ENCODE data around the gene COL11A2. TPM values are rescaled to one million over a fixed set of nuclear protein-coding genes. Genes with fewer than 3 reads are reported as not detected.
A peak's percentile ranks its signal among the peaks of the same experiment; 100 is the strongest.

Gene COL11A2
- total and polyA plus RNA-seq, 5 donors from 2014 or later: 0.34 to 0.89 (median 0.43) TPM; not detected in 2

GRCh38 chr6:33123732-33124524, 68.3 kb downstream of the COL11A2 start:
- no peaks in the 10 kb centered on the region for H3K4me1 ChIP-seq (ENCODE audit: control insufficient read depth, insufficient read depth, low read length, poor library complexity, severe bottlenecking)
- no peak overlapping the region for H3K27ac ChIP-seq (ENCODE audit: insufficient read depth, low read length, poor library complexity, severe bottlenecking)
- no peaks in the 10 kb centered on the region for H3K36me3 ChIP-seq (ENCODE audit: control insufficient read depth, insufficient read depth, low read length)
- no peak overlapping the region for H3K4me3 Mint-ChIP-seq
- H3K27ac Mint-ChIP-seq: no peak overlapping the region
- peaks cover 0 to 16% (median 2%) of the 10 kb centered on the region in 4 donors for H3K4me1 Mint-ChIP-seq
- H3K4me3 ChIP-seq (ENCODE audit: low read depth, low read length): no peak overlapping the region
- ATAC-seq (ENCODE audit: low read depth in 2 of 2) (no peak), DNase-seq (peak in 2 of 3 donors; percentile 20 to 61)
- no peaks in the 10 kb centered on the region for H3K27me3 ChIP-seq (ENCODE audit: control insufficient read depth, insufficient read depth, low read length)
- H3K27me3 Mint-ChIP-seq: peaks cover 43% of the 10 kb centered on the region
- no peaks in the 10 kb centered on the region for H3K36me3 Mint-ChIP-seq
- peaks cover 0 to 14% (median 5%) of the 10 kb centered on the region in 7 donors for H3K9me3 Mint-ChIP-seq
- peaks cover 10 to 14% of the 10 kb centered on the region in 2 experiments for H3K9me3 ChIP-seq (ENCODE audit: control insufficient read depth in 2 of 2, low read length in 2 of 2)

- Mint-ChIP-seq H3K27ac (no peak overlapping the region), H3K9me3 (peaks cover 0 to 14% (median 5%) of the 10 kb centered on the region in 7 donors), H3K4me1 (peaks cover 0 to 11% (median 3%) of the 10 kb centered on the region in 4 donors), H3K27me3 (peaks cover 48% of the 10 kb centered on the region), H3K36me3 (no peaks in the 10 kb centered on the region), H3K4me3 (no peak overlapping the region)
- Histone ChIP-seq H3K27me3 (ENCODE audit: control insufficient read depth, insufficient read depth, low read length) (no peaks in the 10 kb centered on the region), H3K36me3 (ENCODE audit: control insufficient read depth, insufficient read depth, low read length) (no peaks in the 10 kb centered on the region), H3K27ac (ENCODE audit: insufficient read depth, low read length, poor library complexity, severe bottlenecking) (no peak overlapping the region), H3K4me3 (ENCODE audit: low read depth, low read length) (no peak overlapping the region), H3K9me3 (ENCODE audit: control insufficient read depth in 2 of 2, low read length in 2 of 2) (peaks cover 10 to 14% of the 10 kb centered on the region in 2 experiments), H3K4me1 (ENCODE audit: control insufficient read depth, insufficient read depth, low read length, poor library complexity, severe bottlenecking) (peaks cover 2% of the 10 kb centered on the region)
- DNase-seq (no peak), ATAC-seq (ENCODE audit: low read depth in 2 of 2) (no peak)
These were observed 69.1 kb downstream of the COL11A2 start for GRCh38 chr6:33123181-33123580.

- H3K27ac ChIP-seq (ENCODE audit: insufficient read depth, low read length, poor library complexity, severe bottlenecking): no peak overlapping the region
- no peaks in the 10 kb centered on the region for H3K36me3 Mint-ChIP-seq
- peaks cover 0 to 15% (median 6%) of the 10 kb centered on the region in 4 donors for H3K4me1 Mint-ChIP-seq
- H3K27me3 ChIP-seq (ENCODE audit: control insufficient read depth, insufficient read depth, low read length): peaks cover 16% of the 10 kb centered on the region
- no peak for ATAC-seq (ENCODE audit: low read depth in 2 of 2)
- peaks cover 80% of the 10 kb centered on the region for H3K27me3 Mint-ChIP-seq
- no peak overlapping the region for H3K4me3 Mint-ChIP-seq
- DNase-seq: no peak
- peaks cover 3% of the 10 kb centered on the region for H3K4me1 ChIP-seq (ENCODE audit: control insufficient read depth, insufficient read depth, low read length, poor library complexity, severe bottlenecking)
- H3K36me3 ChIP-seq (ENCODE audit: control insufficient read depth, insufficient read depth, low read length): no peaks in the 10 kb centered on the region
- no peak overlapping the region for H3K4me3 ChIP-seq (ENCODE audit: low read depth, low read length)
- H3K9me3 ChIP-seq (ENCODE audit: control insufficient read depth in 2 of 2, low read length in 2 of 2): peaks cover 10 to 14% of the 10 kb centered on the region in 2 experiments
- no peak overlapping the region for H3K27ac Mint-ChIP-seq
- H3K9me3 Mint-ChIP-seq: peaks cover 0 to 13% (median 5%) of the 10 kb centered on the region in 7 donors
These were observed 72.3 kb downstream of the COL11A2 start for GRCh38 chr6:33120001-33120400.

GRCh38 chr6:33118525-33119123, 73.6 kb downstream of the COL11A2 start:
- Histone ChIP-seq H3K27me3 (ENCODE audit: control insufficient read depth, insufficient read depth, low read length) (peaks cover 25% of the 10 kb centered on the region), H3K9me3 (ENCODE audit: control insufficient read depth in 2 of 2, low read length in 2 of 2) (peaks cover 3 to 5% of the 10 kb centered on the region in 2 experiments), H3K4me1 (ENCODE audit: control insufficient read depth, insufficient read depth, low read length, poor library complexity, severe bottlenecking) (peaks cover 3% of the 10 kb centered on the region), H3K27ac (ENCODE audit: insufficient read depth, low read length, poor library complexity, severe bottlenecking) (no peak overlapping the region), H3K36me3 (ENCODE audit: control insufficient read depth, insufficient read depth, low read length) (no peaks in the 10 kb centered on the region), H3K4me3 (ENCODE audit: low read depth, low read length) (no peak overlapping the region)
- Mint-ChIP-seq H3K36me3 (no peaks in the 10 kb centered on the region), H3K27me3 (peaks cover 89% of the 10 kb centered on the region), H3K4me1 (peaks cover 0 to 15% (median 6%) of the 10 kb centered on the region in 4 donors), H3K27ac (no peak overlapping the region), H3K4me3 (no peak overlapping the region), H3K9me3 (peaks cover 0 to 5% (median 3%) of the 10 kb centered on the region in 7 donors)
- peak in 2 of 3 donors; percentile 74 to 80 for DNase-seq
- peak; percentile 62 to 77 for ATAC-seq (ENCODE audit: low read depth in 2 of 2)

- H3K4me3 ChIP-seq (ENCODE audit: low read depth, low read length): no peak overlapping the region
- H3K9me3 Mint-ChIP-seq: peaks cover 0 to 4% (median 0%) of the 10 kb centered on the region in 7 donors
- no peak for DNase-seq
- no peaks in the 10 kb centered on the region for H3K36me3 ChIP-seq (ENCODE audit: control insufficient read depth, insufficient read depth, low read length)
- ATAC-seq (ENCODE audit: low read depth in 2 of 2): no peak
- H3K27ac Mint-ChIP-seq: no peak overlapping the region
- H3K4me1 ChIP-seq (ENCODE audit: control insufficient read depth, insufficient read depth, low read length, poor library complexity, severe bottlenecking): peaks cover 3% of the 10 kb centered on the region
- H3K4me1 Mint-ChIP-seq: peaks cover 0 to 15% (median 6%) of the 10 kb centered on the region in 4 donors
- H3K9me3 ChIP-seq (ENCODE audit: control insufficient read depth in 2 of 2, low read length in 2 of 2): no peaks in the 10 kb centered on the region
- H3K36me3 Mint-ChIP-seq: no peaks in the 10 kb centered on the region
- H3K27ac ChIP-seq (ENCODE audit: insufficient read depth, low read length, poor library complexity, severe bottlenecking): no peak overlapping the region
- H3K27me3 Mint-ChIP-seq: peaks cover 92% of the 10 kb centered on the region
- no peak overlapping the region for H3K4me3 Mint-ChIP-seq
- H3K27me3 ChIP-seq (ENCODE audit: control insufficient read depth, insufficient read depth, low read length): peaks cover 31% of the 10 kb centered on the region
These were observed 74.4 kb downstream of the COL11A2 start for GRCh38 chr6:33117811-33118277.

- H3K4me3 Mint-ChIP-seq: no peak overlapping the region
- peaks cover 0 to 4% (median 0%) of the 10 kb centered on the region in 7 donors for H3K9me3 Mint-ChIP-seq
- no peaks in the 10 kb centered on the region for H3K9me3 ChIP-seq (ENCODE audit: control insufficient read depth in 2 of 2, low read length in 2 of 2)
- no peaks in the 10 kb centered on the region for H3K36me3 Mint-ChIP-seq
- no peak overlapping the region for H3K27ac ChIP-seq (ENCODE audit: insufficient read depth, low read length, poor library complexity, severe bottlenecking)
- DNase-seq (no peak), ATAC-seq (ENCODE audit: low read depth in 2 of 2) (no peak)
- no peak overlapping the region for H3K27ac Mint-ChIP-seq
- peaks cover 94% of the 10 kb centered on the region for H3K27me3 Mint-ChIP-seq
- H3K4me1 Mint-ChIP-seq: peaks cover 0 to 15% (median 6%) of the 10 kb centered on the region in 4 donors
- H3K36me3 ChIP-seq (ENCODE audit: control insufficient read depth, insufficient read depth, low read length): no peaks in the 10 kb centered on the region
- peaks cover 33% of the 10 kb centered on the region for H3K27me3 ChIP-seq (ENCODE audit: control insufficient read depth, insufficient read depth, low read length)
- peaks cover 3% of the 10 kb centered on the region for H3K4me1 ChIP-seq (ENCODE audit: control insufficient read depth, insufficient read depth, low read length, poor library complexity, severe bottlenecking)
- H3K4me3 ChIP-seq (ENCODE audit: low read depth, low read length): no peak overlapping the region
These were observed 75.2 kb downstream of the COL11A2 start for GRCh38 chr6:33116841-33117711.

- no peaks in the 10 kb centered on the region for H3K9me3 ChIP-seq (ENCODE audit: control insufficient read depth in 2 of 2, low read length in 2 of 2)
- peaks cover 0 to 1% (median 0%) of the 10 kb centered on the region in 7 donors for H3K9me3 Mint-ChIP-seq
- H3K36me3 ChIP-seq (ENCODE audit: control insufficient read depth, insufficient read depth, low read length): no peaks in the 10 kb centered on the region
- H3K36me3 Mint-ChIP-seq: no peaks in the 10 kb centered on the region
- peaks cover 91% of the 10 kb centered on the region for H3K27me3 Mint-ChIP-seq
- H3K4me1 Mint-ChIP-seq: peaks cover 0 to 15% (median 6%) of the 10 kb centered on the region in 4 donors
- H3K4me1 ChIP-seq (ENCODE audit: control insufficient read depth, insufficient read depth, low read length, poor library complexity, severe bottlenecking): peaks cover 3% of the 10 kb centered on the region
- peaks cover 40% of the 10 kb centered on the region for H3K27me3 ChIP-seq (ENCODE audit: control insufficient read depth, insufficient read depth, low read length)
- ATAC-seq (ENCODE audit: low read depth in 2 of 2) (no peak), DNase-seq (no peak)
- no peak overlapping the region for H3K27ac Mint-ChIP-seq
- no peak overlapping the region for H3K4me3 Mint-ChIP-seq
- H3K4me3 ChIP-seq (ENCODE audit: low read depth, low read length): no peak overlapping the region
- H3K27ac ChIP-seq (ENCODE audit: insufficient read depth, low read length, poor library complexity, severe bottlenecking): no peak overlapping the region
These were observed 75.8 kb downstream of the COL11A2 start for GRCh38 chr6:33116417-33116816.
